GM12874 (cell line): ENCODE results near the gene CBFA2T3.

Source experiments
- CTCF ChIP-seq: IDR thresholded peaks from 2 replicates; pipeline ENCODE4 v1.5.1; 2011; ENCODE audit warnings: low read depth, mild to moderate bottlenecking, control low read depth, low read length, moderate library complexity; ENCODE audit not compliant: insufficient read depth

Gene CBFA2T3

GRCh38 chr16:88877564-88878289, 99.3 kb downstream of the CBFA2T3 start:
- no peak for TF ChIP-seq CTCF

GRCh38 chr16:88876942-88877526, 100.0 kb downstream of the CBFA2T3 start:
- TF ChIP-seq CTCF = no peak

- TF ChIP-seq CTCF = no peak
These were observed 101.2 kb downstream of the CBFA2T3 start for GRCh38 chr16:88875703-88876234.

- TF ChIP-seq CTCF = no peak
These were observed 101.9 kb downstream of the CBFA2T3 start for GRCh38 chr16:88874938-88875599.

- TF ChIP-seq CTCF = no peak
These were observed 104.2 kb downstream of the CBFA2T3 start for GRCh38 chr16:88872650-88873331.

- TF ChIP-seq CTCF = no peak
These were observed 105.1 kb downstream of the CBFA2T3 start for GRCh38 chr16:88871730-88872416.
